Liver (tissue), 9 donors: ENCODE results near the gene MAB21L2. TPM values are rescaled to one million over a fixed set of nuclear protein-coding genes. Genes with fewer than 3 reads are reported as not detected.

Experiments
- DNase-seq: peaks from one replicate; pipeline ENCODE4 v3.0.0-alpha.2; 2017; ENCODE audit warnings: low spot score
- H3K27ac ChIP-seq, 2 donors: one replicate each; pipeline ENCODE4 v1.7.0; 2013; ENCODE audit warnings: inconsistent platforms in 2 of 2, low read length in 2 of 2, control low read depth in 1 of 2, low read depth in 1 of 2, mild to moderate bottlenecking in 1 of 2
- H3K27me3 ChIP-seq, 4 donors: one replicate each; pipeline versions ENCODE4 v1.6.1 to v1.7.0; 2013; ENCODE audit warnings: low read length in 3 of 4, inconsistent platforms in 1 of 4, mild to moderate bottlenecking in 1 of 4, moderate library complexity in 1 of 4; ENCODE audit not compliant: control insufficient read depth in 4 of 4, insufficient read depth in 4 of 4
- H3K36me3 ChIP-seq, 4 donors: one replicate each; pipeline versions ENCODE4 v1.6.1 to v1.7.0; 2013; ENCODE audit warnings: low read length in 3 of 4, mild to moderate bottlenecking in 3 of 4, low read depth in 1 of 4, moderate library complexity in 1 of 4; ENCODE audit not compliant: control insufficient read depth in 4 of 4, insufficient read depth in 3 of 4
- H3K4me1 ChIP-seq, 4 donors: one replicate each; pipeline versions ENCODE4 v1.6.1 to v1.7.0; 2013; ENCODE audit warnings: low read length in 3 of 4, mild to moderate bottlenecking in 3 of 4, moderate library complexity in 1 of 4; ENCODE audit not compliant: control insufficient read depth in 4 of 4, insufficient read depth in 4 of 4
- H3K4me3 ChIP-seq, 3 donors: one replicate each; pipeline versions ENCODE4 v1.6.1 to v1.7.0; 2013; ENCODE audit warnings: low read length in 3 of 3, control low read depth in 1 of 3, low read depth in 1 of 3, mild to moderate bottlenecking in 1 of 3
- H3K9ac ChIP-seq, 2 donors: one replicate each; pipeline ENCODE4 v1.7.0; 2013; ENCODE audit warnings: low read length in 2 of 2, mild to moderate bottlenecking in 2 of 2, moderate library complexity in 2 of 2, control low read depth in 1 of 2, low read depth in 1 of 2
- H3K9me3 ChIP-seq, 4 donors: one replicate each; pipeline versions ENCODE4 v1.6.1 to v1.7.0; 2013; ENCODE audit warnings: low read length in 3 of 4; ENCODE audit not compliant: control insufficient read depth in 4 of 4
- EGR1 ChIP-seq, 2 donors: IDR thresholded peaks; 2 replicates each; pipeline ENCODE4 v1.6.1; 2016 to 2018; ENCODE audit warnings: antibody characterized with exemption in 2 of 2, low read depth in 2 of 2
- FOXA1 ChIP-seq: IDR thresholded peaks from 2 replicates; pipeline ENCODE4 v1.6.1; 2016; ENCODE audit warnings: antibody characterized with exemption
- FOXA2 ChIP-seq: IDR thresholded peaks from 2 replicates; pipeline ENCODE4 v1.6.1; 2016; ENCODE audit warnings: antibody characterized with exemption
- GABPA ChIP-seq, 2 donors: IDR thresholded peaks in 1 of 2; conservative IDR thresholded peaks in 1 of 2; 2 replicates each; pipeline ENCODE4 v1.6.1; 2016; ENCODE audit warnings: antibody characterized with exemption in 2 of 2, mild to moderate bottlenecking in 1 of 2, moderate library complexity in 1 of 2
- HNF4A ChIP-seq, 2 donors: conservative IDR thresholded peaks; 2 replicates each; pipeline ENCODE4 v1.6.1; 2016; ENCODE audit warnings: antibody characterized with exemption in 2 of 2, mild to moderate bottlenecking in 2 of 2
- HNF4G ChIP-seq: IDR thresholded peaks from 2 replicates; pipeline ENCODE4 v1.6.1; 2016; ENCODE audit warnings: antibody characterized with exemption
- NR2F2 ChIP-seq: IDR thresholded peaks from 2 replicates; pipeline ENCODE4 v1.6.1; 2016; ENCODE audit warnings: antibody characterized with exemption
- RAD21 ChIP-seq, 2 donors: IDR thresholded peaks; 2 replicates each; pipeline ENCODE4 v1.6.1; 2016; ENCODE audit warnings: antibody characterized with exemption in 2 of 2, mild to moderate bottlenecking in 2 of 2
- RXRA ChIP-seq, 2 donors: IDR thresholded peaks; 2 replicates each; pipeline ENCODE4 v1.6.1; 2017 to 2018; ENCODE audit warnings: antibody characterized with exemption in 2 of 2, mild to moderate bottlenecking in 1 of 2
- SP1 ChIP-seq: IDR thresholded peaks from 2 replicates; pipeline ENCODE4 v1.6.1; 2018; ENCODE audit warnings: antibody characterized with exemption, mild to moderate bottlenecking
- TAF1 ChIP-seq: conservative IDR thresholded peaks from 2 replicates; pipeline ENCODE4 v1.6.1; 2016; ENCODE audit warnings: antibody characterized with exemption, mild to moderate bottlenecking
- YY1 ChIP-seq: IDR thresholded peaks from 2 replicates; pipeline ENCODE4 v1.6.1; 2016; ENCODE audit warnings: antibody characterized with exemption, mild to moderate bottlenecking
- WGBS: extraction: QIAGEN DNeasy Blood & Tissue Kit; methylation state at CpG from one replicate; pipeline ENCODE4 v1.1.7; 2013; 5-methylcytosine and 5-hydroxymethylcytosine counted together
- polyA plus RNA-seq, 2 donors: library from polyadenylated mRNA; stranded (reverse) in 1 of 2; unstranded in 1 of 2; fragments of 200-250 nt in 1 of 2; fragments of >200 nt in 1 of 2; fragmentation: Nextera tagmentation in 1 of 2; extraction: Ambion mirVana in 1 of 2; gene quantifications; one replicate each; pipeline versions ENCODE4 v1.2.1 to v1.2.3, GENCODE V29; 2013 to 2015
- total RNA-seq, 2 donors: library from RNA; depleted of rRNA; stranded (reverse); fragments of >200 nt; gene quantifications; one replicate each; pipeline ENCODE4 v1.2.3, GENCODE V29; 2014
- TF ChIP-seq, protein P1 (sequence below): fragments of 150-350 bp; IDR thresholded peaks from 2 replicates; pipeline ENCODE4 v1.5.1; 2017; ENCODE audit warnings: improper control_type of control experiment, low read depth, low read length; ENCODE audit not compliant: missing input control
- TF ChIP-seq, protein P2 (sequence below): IDR thresholded peaks from 2 replicates; pipeline ENCODE4 v1.6.1; 2016; ENCODE audit warnings: antibody characterized with exemption
- TF ChIP-seq, protein P3 (sequence below): IDR thresholded peaks from 2 replicates; pipeline ENCODE4 v1.6.1; 2016; ENCODE audit warnings: antibody characterized with exemption, mild to moderate bottlenecking
- TF ChIP-seq, protein P4 (sequence below): IDR thresholded peaks from 2 replicates; pipeline ENCODE4 v1.6.1; 2016; ENCODE audit warnings: antibody characterized with exemption
- TF ChIP-seq, protein P5 (sequence below): IDR thresholded peaks from 2 replicates; pipeline ENCODE4 v1.6.1; 2016; ENCODE audit warnings: antibody characterized with exemption
- donor health status: healthy.
- donor health status: healthy.
- donor health status: healthy.
- donor health status: healthy.
- donor health status: healthy.

The MAB21L2 gene
- total and polyA plus RNA-seq, 4 donors = 0.30 to 1.5 (median 0.66) TPM

DNA sequence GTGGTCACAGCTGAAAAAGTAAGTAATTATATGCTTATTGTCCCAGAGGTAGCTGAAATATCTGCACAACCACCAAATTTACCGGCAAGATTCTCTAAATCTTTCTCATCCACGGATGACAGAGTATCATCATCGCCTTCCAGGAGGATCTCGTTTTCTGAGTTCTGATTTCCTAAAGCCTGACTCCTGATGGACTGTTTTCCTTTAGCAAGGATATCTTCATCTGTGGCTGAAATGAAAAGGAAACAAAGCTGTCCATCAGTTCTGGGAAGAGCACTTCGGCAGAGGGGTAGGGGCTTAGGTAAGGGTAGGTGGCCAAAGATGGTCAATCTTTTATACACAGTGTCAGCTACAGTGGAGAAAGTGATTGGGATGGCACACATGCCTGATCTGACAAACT, 8.7 kb downstream of the MAB21L2 start:
- Histone ChIP-seq H3K27me3 (no peaks in the 10 kb centered on the region), H3K9me3 (no peaks in the 10 kb centered on the region), H3K9ac (no peak overlapping the region), H3K36me3 (peaks cover 0 to 4% (median 1%) of the 10 kb centered on the region in 4 donors), H3K4me1 (no peaks in the 10 kb centered on the region), H3K27ac (no peak overlapping the region), H3K4me3 (no peak overlapping the region)
- DNase-seq = no peak
- WGBS = 95% methylated on average over 5 of the region's 5 CpGs
- no peak for TF ChIP-seq EGR1 (IDR thresholded peaks at IDR 0.05; ENCODE audit: low read depth in 2 of 2)
- TF ChIP-seq, protein P1, sequence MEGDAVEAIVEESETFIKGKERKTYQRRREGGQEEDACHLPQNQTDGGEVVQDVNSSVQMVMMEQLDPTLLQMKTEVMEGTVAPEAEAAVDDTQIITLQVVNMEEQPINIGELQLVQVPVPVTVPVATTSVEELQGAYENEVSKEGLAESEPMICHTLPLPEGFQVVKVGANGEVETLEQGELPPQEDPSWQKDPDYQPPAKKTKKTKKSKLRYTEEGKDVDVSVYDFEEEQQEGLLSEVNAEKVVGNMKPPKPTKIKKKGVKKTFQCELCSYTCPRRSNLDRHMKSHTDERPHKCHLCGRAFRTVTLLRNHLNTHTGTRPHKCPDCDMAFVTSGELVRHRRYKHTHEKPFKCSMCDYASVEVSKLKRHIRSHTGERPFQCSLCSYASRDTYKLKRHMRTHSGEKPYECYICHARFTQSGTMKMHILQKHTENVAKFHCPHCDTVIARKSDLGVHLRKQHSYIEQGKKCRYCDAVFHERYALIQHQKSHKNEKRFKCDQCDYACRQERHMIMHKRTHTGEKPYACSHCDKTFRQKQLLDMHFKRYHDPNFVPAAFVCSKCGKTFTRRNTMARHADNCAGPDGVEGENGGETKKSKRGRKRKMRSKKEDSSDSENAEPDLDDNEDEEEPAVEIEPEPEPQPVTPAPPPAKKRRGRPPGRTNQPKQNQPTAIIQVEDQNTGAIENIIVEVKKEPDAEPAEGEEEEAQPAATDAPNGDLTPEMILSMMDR = no peak
- TF ChIP-seq HNF4A (conservative IDR thresholded peaks at IDR 0.05) = no peak
- TF ChIP-seq FOXA1 = no peak
- TF ChIP-seq, protein P2, sequence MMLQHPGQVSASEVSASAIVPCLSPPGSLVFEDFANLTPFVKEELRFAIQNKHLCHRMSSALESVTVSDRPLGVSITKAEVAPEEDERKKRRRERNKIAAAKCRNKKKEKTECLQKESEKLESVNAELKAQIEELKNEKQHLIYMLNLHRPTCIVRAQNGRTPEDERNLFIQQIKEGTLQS = no peak
- no peak for TF ChIP-seq RXRA (IDR thresholded peaks at IDR 0.05)
- TF ChIP-seq, protein P3, sequence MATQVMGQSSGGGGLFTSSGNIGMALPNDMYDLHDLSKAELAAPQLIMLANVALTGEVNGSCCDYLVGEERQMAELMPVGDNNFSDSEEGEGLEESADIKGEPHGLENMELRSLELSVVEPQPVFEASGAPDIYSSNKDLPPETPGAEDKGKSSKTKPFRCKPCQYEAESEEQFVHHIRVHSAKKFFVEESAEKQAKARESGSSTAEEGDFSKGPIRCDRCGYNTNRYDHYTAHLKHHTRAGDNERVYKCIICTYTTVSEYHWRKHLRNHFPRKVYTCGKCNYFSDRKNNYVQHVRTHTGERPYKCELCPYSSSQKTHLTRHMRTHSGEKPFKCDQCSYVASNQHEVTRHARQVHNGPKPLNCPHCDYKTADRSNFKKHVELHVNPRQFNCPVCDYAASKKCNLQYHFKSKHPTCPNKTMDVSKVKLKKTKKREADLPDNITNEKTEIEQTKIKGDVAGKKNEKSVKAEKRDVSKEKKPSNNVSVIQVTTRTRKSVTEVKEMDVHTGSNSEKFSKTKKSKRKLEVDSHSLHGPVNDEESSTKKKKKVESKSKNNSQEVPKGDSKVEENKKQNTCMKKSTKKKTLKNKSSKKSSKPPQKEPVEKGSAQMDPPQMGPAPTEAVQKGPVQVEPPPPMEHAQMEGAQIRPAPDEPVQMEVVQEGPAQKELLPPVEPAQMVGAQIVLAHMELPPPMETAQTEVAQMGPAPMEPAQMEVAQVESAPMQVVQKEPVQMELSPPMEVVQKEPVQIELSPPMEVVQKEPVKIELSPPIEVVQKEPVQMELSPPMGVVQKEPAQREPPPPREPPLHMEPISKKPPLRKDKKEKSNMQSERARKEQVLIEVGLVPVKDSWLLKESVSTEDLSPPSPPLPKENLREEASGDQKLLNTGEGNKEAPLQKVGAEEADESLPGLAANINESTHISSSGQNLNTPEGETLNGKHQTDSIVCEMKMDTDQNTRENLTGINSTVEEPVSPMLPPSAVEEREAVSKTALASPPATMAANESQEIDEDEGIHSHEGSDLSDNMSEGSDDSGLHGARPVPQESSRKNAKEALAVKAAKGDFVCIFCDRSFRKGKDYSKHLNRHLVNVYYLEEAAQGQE = no peak
- TF ChIP-seq RAD21 (IDR thresholded peaks at IDR 0.05) = no peak
- TF ChIP-seq TAF1 = no peak
- TF ChIP-seq YY1 = no peak
- TF ChIP-seq FOXA2 = no peak
- no peak for TF ChIP-seq NR2F2
- no peak for TF ChIP-seq GABPA (IDR thresholded peaks at IDR 0.05 in 1 of 2, conservative IDR thresholded peaks at IDR 0.05 in 1 of 2)
- TF ChIP-seq, protein P4, sequence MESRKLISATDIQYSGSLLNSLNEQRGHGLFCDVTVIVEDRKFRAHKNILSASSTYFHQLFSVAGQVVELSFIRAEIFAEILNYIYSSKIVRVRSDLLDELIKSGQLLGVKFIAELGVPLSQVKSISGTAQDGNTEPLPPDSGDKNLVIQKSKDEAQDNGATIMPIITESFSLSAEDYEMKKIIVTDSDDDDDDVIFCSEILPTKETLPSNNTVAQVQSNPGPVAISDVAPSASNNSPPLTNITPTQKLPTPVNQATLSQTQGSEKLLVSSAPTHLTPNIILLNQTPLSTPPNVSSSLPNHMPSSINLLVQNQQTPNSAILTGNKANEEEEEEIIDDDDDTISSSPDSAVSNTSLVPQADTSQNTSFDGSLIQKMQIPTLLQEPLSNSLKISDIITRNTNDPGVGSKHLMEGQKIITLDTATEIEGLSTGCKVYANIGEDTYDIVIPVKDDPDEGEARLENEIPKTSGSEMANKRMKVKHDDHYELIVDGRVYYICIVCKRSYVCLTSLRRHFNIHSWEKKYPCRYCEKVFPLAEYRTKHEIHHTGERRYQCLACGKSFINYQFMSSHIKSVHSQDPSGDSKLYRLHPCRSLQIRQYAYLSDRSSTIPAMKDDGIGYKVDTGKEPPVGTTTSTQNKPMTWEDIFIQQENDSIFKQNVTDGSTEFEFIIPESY = no peak
- no peak for TF ChIP-seq SP1
- TF ChIP-seq HNF4G = no peak
- TF ChIP-seq, protein P5, sequence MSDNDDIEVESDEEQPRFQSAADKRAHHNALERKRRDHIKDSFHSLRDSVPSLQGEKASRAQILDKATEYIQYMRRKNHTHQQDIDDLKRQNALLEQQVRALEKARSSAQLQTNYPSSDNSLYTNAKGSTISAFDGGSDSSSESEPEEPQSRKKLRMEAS = no peak

DNA sequence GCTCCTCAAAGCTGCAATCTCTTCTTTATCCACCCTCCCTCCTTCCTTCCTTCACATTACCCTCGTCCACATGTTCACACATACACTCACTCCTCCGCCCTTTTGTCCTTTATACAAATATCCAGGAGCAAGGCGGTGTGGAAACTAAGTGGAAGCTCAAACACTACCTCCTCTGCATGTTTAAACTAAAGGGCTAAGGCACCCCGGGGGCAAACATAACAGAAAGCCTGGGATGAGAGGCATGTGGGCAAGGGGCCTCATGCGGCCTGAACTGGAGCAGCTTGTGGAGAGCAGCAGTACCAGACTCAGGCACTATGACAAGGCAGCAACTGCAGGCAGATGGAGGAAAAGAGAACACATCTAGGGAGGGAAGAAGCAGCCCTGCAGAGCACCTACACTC, 9.5 kb downstream of the MAB21L2 start:
- 79% methylated on average over 5 of the region's 5 CpGs for WGBS
- Histone ChIP-seq H3K27me3 (no peaks in the 10 kb centered on the region), H3K27ac (no peak overlapping the region), H3K36me3 (peaks cover 0 to 4% (median 1%) of the 10 kb centered on the region in 4 donors), H3K9me3 (no peaks in the 10 kb centered on the region), H3K4me3 (no peak overlapping the region), H3K4me1 (no peaks in the 10 kb centered on the region), H3K9ac (no peak overlapping the region)
- DNase-seq = no peak
- TF ChIP-seq, protein P1 = no peak
- TF ChIP-seq, protein P4 = no peak
- TF ChIP-seq RXRA (IDR thresholded peaks at IDR 0.05) (no peak), HNF4A (conservative IDR thresholded peaks at IDR 0.05) (no peak), TAF1 (no peak), GABPA (IDR thresholded peaks at IDR 0.05 in 1 of 2, conservative IDR thresholded peaks at IDR 0.05 in 1 of 2) (no peak), FOXA1 (no peak)
- TF ChIP-seq, protein P5 = no peak
- TF ChIP-seq, protein P2 = no peak
